ENCODE data around the gene CCDC148. TPM values are rescaled to one million over a fixed set of nuclear protein-coding genes. Genes with fewer than 3 reads are reported as not detected.
"Not testable (repeated sequence)": the region's sequence is repeated elsewhere in the genome, so short reads cannot be mapped to it uniquely, and the experiment has no call there.

Gene CCDC148
- total RNA-seq, 3 donors from 2014 or later (not counting 1 experiment from before 2014, with no cell fraction given), result not detected

GRCh38 chr2:158346032-158346431 is 110.5 kb downstream of the CCDC148 start:
- Histone ChIP-seq H3K4me1 (ENCODE audit: control insufficient read depth, insufficient read depth, low read length) (no peaks in the 10 kb centered on the region), H3K9me3 (ENCODE audit: control insufficient read depth, insufficient read depth, low read length) (no peaks in the 10 kb centered on the region), H3K36me3 (ENCODE audit: control insufficient read depth, insufficient read depth, low read length) (no peaks in the 10 kb centered on the region), H3K27ac (ENCODE audit: low read length) (no peak overlapping the region), H3K27me3 (ENCODE audit: control insufficient read depth, insufficient read depth, low read length) (no peaks in the 10 kb centered on the region), H3K4me3 (ENCODE audit: low read length) (no peak overlapping the region)
- Mint-ChIP-seq H3K27ac (no peak overlapping the region), H3K27me3 (ENCODE audit: low read depth in 2 of 2) (no peaks in the 10 kb centered on the region), H3K9me3 (peaks cover 0 to 2% of the 10 kb centered on the region in 2 donors), H3K4me3 (no peak overlapping the region), H3K4me1 (no peaks in the 10 kb centered on the region), H3K36me3 (no peaks in the 10 kb centered on the region)
- 91% methylated on average over 2 of the region's 2 CpGs for WGBS (ENCODE audit: insufficient coverage)
- no peak for DNase-seq
- ATAC-seq, result no peak
- intact Hi-C loops (cut with micrococcal nuclease), result no loop called here
- no peak for TF ChIP-seq CTCF (IDR thresholded peaks at IDR 0.05)

GRCh38 chr2:158339513-158339912 is 117.0 kb downstream of the CCDC148 start:
- no peaks in the 10 kb centered on the region for H3K4me1 Mint-ChIP-seq
- intact Hi-C loops (cut with micrococcal nuclease), result no loop called here
- H3K9me3 Mint-ChIP-seq, result peaks cover 2 to 5% of the 10 kb centered on the region in 2 donors
- Histone ChIP-seq H3K4me3 (ENCODE audit: low read length) (no peak overlapping the region), H3K27ac (ENCODE audit: low read length) (no peak overlapping the region), H3K9me3 (ENCODE audit: control insufficient read depth, insufficient read depth, low read length) (no peaks in the 10 kb centered on the region), H3K4me1 (ENCODE audit: control insufficient read depth, insufficient read depth, low read length) (no peaks in the 10 kb centered on the region), H3K27me3 (ENCODE audit: control insufficient read depth, insufficient read depth, low read length) (no peaks in the 10 kb centered on the region), H3K36me3 (ENCODE audit: control insufficient read depth, insufficient read depth, low read length) (no peaks in the 10 kb centered on the region)
- TF ChIP-seq CTCF (IDR thresholded peaks at IDR 0.05), result no peak
- no peak for ATAC-seq
- no peak overlapping the region for H3K4me3 Mint-ChIP-seq
- no peaks in the 10 kb centered on the region for H3K36me3 Mint-ChIP-seq
- DNase-seq, result no peak
- H3K27ac Mint-ChIP-seq, result no peak overlapping the region
- H3K27me3 Mint-ChIP-seq (ENCODE audit: low read depth in 2 of 2), result no peaks in the 10 kb centered on the region

GRCh38 chr2:158337018-158337417 is 119.5 kb downstream of the CCDC148 start:
- Mint-ChIP-seq H3K36me3 (no peaks in the 10 kb centered on the region), H3K27ac (no peak overlapping the region), H3K4me1 (no peaks in the 10 kb centered on the region), H3K27me3 (ENCODE audit: low read depth in 2 of 2) (no peaks in the 10 kb centered on the region), H3K4me3 (no peak overlapping the region), H3K9me3 (peaks cover 2 to 5% of the 10 kb centered on the region in 2 donors)
- H3K9me3 ChIP-seq (ENCODE audit: control insufficient read depth, insufficient read depth, low read length), result no peaks in the 10 kb centered on the region
- H3K27ac ChIP-seq (ENCODE audit: low read length), result no peak overlapping the region
- no peaks in the 10 kb centered on the region for H3K4me1 ChIP-seq (ENCODE audit: control insufficient read depth, insufficient read depth, low read length)
- no peaks in the 10 kb centered on the region for H3K36me3 ChIP-seq (ENCODE audit: control insufficient read depth, insufficient read depth, low read length)
- H3K27me3 ChIP-seq (ENCODE audit: control insufficient read depth, insufficient read depth, low read length), result no peaks in the 10 kb centered on the region
- DNase-seq, result no peak
- no peak for TF ChIP-seq CTCF (IDR thresholded peaks at IDR 0.05)
- H3K4me3 ChIP-seq (ENCODE audit: low read length), result no peak overlapping the region
- intact Hi-C loops (cut with micrococcal nuclease), result no loop called here
- no peak for ATAC-seq

- H3K4me1 Mint-ChIP-seq; H3K9me3 Mint-ChIP-seq; H3K27ac Mint-ChIP-seq; H3K27ac ChIP-seq (ENCODE audit: low read length); H3K36me3 ChIP-seq (ENCODE audit: control insufficient read depth, insufficient read depth, low read length); H3K4me1 ChIP-seq (ENCODE audit: control insufficient read depth, insufficient read depth, low read length); H3K27me3 ChIP-seq (ENCODE audit: control insufficient read depth, insufficient read depth, low read length); H3K4me3 ChIP-seq (ENCODE audit: low read length); ATAC-seq; H3K27me3 Mint-ChIP-seq (ENCODE audit: low read depth in 2 of 2); DNase-seq; H3K9me3 ChIP-seq (ENCODE audit: control insufficient read depth, insufficient read depth, low read length); H3K4me3 Mint-ChIP-seq; intact Hi-C loops (cut with micrococcal nuclease); H3K36me3 Mint-ChIP-seq: not testable (repeated sequence)
- WGBS (ENCODE audit: insufficient coverage), result no CpG with 5 or more reads among the region's 2 CpGs
Measured at GRCh38 chr2:158331799-158332198, 124.8 kb downstream of the CCDC148 start.
